H1 (cell line): ENCODE data around the gene KLRC2. TPM values are rescaled to one million over a fixed set of nuclear protein-coding genes. Genes with fewer than 3 reads are reported as not detected.

Experiments
- ASH2L ChIP-seq: fragments of 200-600, 300-600 bp; sonication (generic); IDR thresholded peaks from one replicate; pipeline ENCODE4 v1.7.1; 2017; ENCODE audit warnings: low read length
- EGR1 ChIP-seq: IDR thresholded peaks from 2 replicates; pipeline ENCODE4 v1.6.1; 2011; ENCODE audit warnings: low read depth, low read length, borderline replicate concordance
- GABPA ChIP-seq: IDR thresholded peaks from 2 replicates; pipeline ENCODE4 v1.6.1; 2011; ENCODE audit warnings: mild to moderate bottlenecking, low read length, moderate library complexity, borderline replicate concordance; ENCODE audit not compliant: insufficient read depth
- SIRT6 ChIP-seq: IDR thresholded peaks from one replicate; pipeline ENCODE4 v1.7.1; 2012; ENCODE audit warnings: low read length, inconsistent platforms
- SRF ChIP-seq: IDR thresholded peaks from 2 replicates; pipeline ENCODE4 v1.6.1; 2011; ENCODE audit warnings: mild to moderate bottlenecking, low read depth, low read length, moderate library complexity
- TEAD4 ChIP-seq: IDR thresholded peaks from 2 replicates; pipeline ENCODE4 v1.6.1; 2012; ENCODE audit warnings: low read depth, low read length, inconsistent platforms, mixed read lengths
- polyA plus RNA-seq, 7 experiments: library from polyadenylated mRNA; depleted of rRNA in 3 of 7; stranded (reverse) in 5 of 7; unstranded in 2 of 7; fragments of >200 nt in 5 of 7; fragments of 200-250 nt in 2 of 7; gene quantifications; 1 replicate in 5 of 7; 2 replicates in 1 of 7; 4 replicates in 1 of 7; pipeline versions ENCODE4 v1.2.1 to v1.2.3, GENCODE V29; 2011 to 2013; ENCODE audit warnings: missing spikeins in 2 of 7, mixed read lengths in 2 of 7
- total RNA-seq: library from RNA; stranded (reverse); fragmentation: NEBNext Ultra II Directional; extraction: Animal tissue kit (Norgen Biotek cat#: 25700); gene quantifications from 2 replicates; pipeline ENCODE4 v1.2.1, GENCODE V29; 2021
- TF ChIP-seq, protein P1 (sequence below), 3 experiments: IDR thresholded peaks; 1 replicate in 2 of 3; 2 replicates in 1 of 3; pipeline versions ENCODE4 v1.5.1 to v1.6.1; 2011; ENCODE audit warnings: low read length in 3 of 3, mild to moderate bottlenecking in 3 of 3, inconsistent platforms in 2 of 3, low read depth in 1 of 3, moderate library complexity in 1 of 3; ENCODE audit not compliant: insufficient read depth in 1 of 3; ENCODE audit errors: control extremely low read depth in 1 of 3
- TF ChIP-seq, protein P2 (sequence below): fragments of 300-600 bp; sonication (generic); IDR thresholded peaks from 2 replicates; pipeline ENCODE4 v1.7.1; 2012; ENCODE audit warnings: low read length, moderate library complexity, mild to moderate bottlenecking, inconsistent platforms; ENCODE audit not compliant: insufficient replicate concordance

Gene KLRC2
- total and polyA plus RNA-seq, 2 of the 8 experiments (the other 6 are each of a cell fraction or from before 2014, with no cell fraction given): not detected

DNA sequence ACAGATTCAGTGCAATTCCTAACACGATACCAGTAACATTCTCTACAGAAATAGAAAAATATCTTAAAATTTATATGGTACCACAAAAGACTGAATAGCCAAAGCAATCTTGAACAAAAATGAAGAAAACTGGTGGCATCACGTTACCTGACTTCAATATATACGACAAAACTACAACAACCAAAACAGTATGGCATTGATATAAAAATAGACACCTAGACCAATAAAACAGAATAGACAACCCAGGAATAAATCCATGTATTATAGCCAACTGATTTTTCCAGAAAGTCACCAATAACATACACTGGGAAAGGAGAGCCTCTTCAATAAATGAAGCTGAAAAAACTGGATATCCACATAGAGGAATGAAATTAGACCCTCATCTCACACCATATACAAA is 51.6 kb downstream of the KLRC2 start (continued):
- TF ChIP-seq GABPA (no peak), ASH2L (no peak), SIRT6 (no peak), TEAD4 (no peak), EGR1 (no peak), SRF (no peak)
- TF ChIP-seq, protein P1, sequence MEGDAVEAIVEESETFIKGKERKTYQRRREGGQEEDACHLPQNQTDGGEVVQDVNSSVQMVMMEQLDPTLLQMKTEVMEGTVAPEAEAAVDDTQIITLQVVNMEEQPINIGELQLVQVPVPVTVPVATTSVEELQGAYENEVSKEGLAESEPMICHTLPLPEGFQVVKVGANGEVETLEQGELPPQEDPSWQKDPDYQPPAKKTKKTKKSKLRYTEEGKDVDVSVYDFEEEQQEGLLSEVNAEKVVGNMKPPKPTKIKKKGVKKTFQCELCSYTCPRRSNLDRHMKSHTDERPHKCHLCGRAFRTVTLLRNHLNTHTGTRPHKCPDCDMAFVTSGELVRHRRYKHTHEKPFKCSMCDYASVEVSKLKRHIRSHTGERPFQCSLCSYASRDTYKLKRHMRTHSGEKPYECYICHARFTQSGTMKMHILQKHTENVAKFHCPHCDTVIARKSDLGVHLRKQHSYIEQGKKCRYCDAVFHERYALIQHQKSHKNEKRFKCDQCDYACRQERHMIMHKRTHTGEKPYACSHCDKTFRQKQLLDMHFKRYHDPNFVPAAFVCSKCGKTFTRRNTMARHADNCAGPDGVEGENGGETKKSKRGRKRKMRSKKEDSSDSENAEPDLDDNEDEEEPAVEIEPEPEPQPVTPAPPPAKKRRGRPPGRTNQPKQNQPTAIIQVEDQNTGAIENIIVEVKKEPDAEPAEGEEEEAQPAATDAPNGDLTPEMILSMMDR (IDR thresholded peaks at IDR 0.05; ENCODE audit: control extremely low read depth in 1 of 3, insufficient read depth in 1 of 3, low read depth in 1 of 3, low read length in 3 of 3): no peak
- TF ChIP-seq, protein P2, sequence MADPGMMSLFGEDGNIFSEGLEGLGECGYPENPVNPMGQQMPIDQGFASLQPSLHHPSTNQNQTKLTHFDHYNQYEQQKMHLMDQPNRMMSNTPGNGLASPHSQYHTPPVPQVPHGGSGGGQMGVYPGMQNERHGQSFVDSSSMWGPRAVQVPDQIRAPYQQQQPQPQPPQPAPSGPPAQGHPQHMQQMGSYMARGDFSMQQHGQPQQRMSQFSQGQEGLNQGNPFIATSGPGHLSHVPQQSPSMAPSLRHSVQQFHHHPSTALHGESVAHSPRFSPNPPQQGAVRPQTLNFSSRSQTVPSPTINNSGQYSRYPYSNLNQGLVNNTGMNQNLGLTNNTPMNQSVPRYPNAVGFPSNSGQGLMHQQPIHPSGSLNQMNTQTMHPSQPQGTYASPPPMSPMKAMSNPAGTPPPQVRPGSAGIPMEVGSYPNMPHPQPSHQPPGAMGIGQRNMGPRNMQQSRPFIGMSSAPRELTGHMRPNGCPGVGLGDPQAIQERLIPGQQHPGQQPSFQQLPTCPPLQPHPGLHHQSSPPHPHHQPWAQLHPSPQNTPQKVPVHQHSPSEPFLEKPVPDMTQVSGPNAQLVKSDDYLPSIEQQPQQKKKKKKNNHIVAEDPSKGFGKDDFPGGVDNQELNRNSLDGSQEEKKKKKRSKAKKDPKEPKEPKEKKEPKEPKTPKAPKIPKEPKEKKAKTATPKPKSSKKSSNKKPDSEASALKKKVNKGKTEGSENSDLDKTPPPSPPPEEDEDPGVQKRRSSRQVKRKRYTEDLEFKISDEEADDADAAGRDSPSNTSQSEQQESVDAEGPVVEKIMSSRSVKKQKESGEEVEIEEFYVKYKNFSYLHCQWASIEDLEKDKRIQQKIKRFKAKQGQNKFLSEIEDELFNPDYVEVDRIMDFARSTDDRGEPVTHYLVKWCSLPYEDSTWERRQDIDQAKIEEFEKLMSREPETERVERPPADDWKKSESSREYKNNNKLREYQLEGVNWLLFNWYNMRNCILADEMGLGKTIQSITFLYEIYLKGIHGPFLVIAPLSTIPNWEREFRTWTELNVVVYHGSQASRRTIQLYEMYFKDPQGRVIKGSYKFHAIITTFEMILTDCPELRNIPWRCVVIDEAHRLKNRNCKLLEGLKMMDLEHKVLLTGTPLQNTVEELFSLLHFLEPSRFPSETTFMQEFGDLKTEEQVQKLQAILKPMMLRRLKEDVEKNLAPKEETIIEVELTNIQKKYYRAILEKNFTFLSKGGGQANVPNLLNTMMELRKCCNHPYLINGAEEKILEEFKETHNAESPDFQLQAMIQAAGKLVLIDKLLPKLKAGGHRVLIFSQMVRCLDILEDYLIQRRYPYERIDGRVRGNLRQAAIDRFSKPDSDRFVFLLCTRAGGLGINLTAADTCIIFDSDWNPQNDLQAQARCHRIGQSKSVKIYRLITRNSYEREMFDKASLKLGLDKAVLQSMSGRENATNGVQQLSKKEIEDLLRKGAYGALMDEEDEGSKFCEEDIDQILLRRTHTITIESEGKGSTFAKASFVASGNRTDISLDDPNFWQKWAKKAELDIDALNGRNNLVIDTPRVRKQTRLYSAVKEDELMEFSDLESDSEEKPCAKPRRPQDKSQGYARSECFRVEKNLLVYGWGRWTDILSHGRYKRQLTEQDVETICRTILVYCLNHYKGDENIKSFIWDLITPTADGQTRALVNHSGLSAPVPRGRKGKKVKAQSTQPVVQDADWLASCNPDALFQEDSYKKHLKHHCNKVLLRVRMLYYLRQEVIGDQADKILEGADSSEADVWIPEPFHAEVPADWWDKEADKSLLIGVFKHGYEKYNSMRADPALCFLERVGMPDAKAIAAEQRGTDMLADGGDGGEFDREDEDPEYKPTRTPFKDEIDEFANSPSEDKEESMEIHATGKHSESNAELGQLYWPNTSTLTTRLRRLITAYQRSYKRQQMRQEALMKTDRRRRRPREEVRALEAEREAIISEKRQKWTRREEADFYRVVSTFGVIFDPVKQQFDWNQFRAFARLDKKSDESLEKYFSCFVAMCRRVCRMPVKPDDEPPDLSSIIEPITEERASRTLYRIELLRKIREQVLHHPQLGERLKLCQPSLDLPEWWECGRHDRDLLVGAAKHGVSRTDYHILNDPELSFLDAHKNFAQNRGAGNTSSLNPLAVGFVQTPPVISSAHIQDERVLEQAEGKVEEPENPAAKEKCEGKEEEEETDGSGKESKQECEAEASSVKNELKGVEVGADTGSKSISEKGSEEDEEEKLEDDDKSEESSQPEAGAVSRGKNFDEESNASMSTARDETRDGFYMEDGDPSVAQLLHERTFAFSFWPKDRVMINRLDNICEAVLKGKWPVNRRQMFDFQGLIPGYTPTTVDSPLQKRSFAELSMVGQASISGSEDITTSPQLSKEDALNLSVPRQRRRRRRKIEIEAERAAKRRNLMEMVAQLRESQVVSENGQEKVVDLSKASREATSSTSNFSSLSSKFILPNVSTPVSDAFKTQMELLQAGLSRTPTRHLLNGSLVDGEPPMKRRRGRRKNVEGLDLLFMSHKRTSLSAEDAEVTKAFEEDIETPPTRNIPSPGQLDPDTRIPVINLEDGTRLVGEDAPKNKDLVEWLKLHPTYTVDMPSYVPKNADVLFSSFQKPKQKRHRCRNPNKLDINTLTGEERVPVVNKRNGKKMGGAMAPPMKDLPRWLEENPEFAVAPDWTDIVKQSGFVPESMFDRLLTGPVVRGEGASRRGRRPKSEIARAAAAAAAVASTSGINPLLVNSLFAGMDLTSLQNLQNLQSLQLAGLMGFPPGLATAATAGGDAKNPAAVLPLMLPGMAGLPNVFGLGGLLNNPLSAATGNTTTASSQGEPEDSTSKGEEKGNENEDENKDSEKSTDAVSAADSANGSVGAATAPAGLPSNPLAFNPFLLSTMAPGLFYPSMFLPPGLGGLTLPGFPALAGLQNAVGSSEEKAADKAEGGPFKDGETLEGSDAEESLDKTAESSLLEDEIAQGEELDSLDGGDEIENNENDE: no peak
